Body of pancreas (tissue), 4 donors: Measurements from ENCODE around the gene TEX26. TPM values are rescaled to one million over a fixed set of nuclear protein-coding genes. Genes with fewer than 3 reads are reported as not detected.

Source experiments
- ATAC-seq: fragments of 150-250 bp; one replicate; pipeline ENCODE4 v1.9.1; 2016
- DNase-seq, 4 donors: peaks; one replicate each; pipeline ENCODE4 v3.0.0-alpha.2; 2019
- H3K27ac ChIP-seq, 4 donors: fragments of 200-600 bp; sonication (generic); 1 replicate in 3 of 4; 2 replicates in 1 of 4; pipeline versions ENCODE4 v1.5.1 to v1.6.1; 2016 to 2019; ENCODE audit warnings: mild to moderate bottlenecking in 1 of 4, mixed read lengths in 1 of 4, moderate library complexity in 1 of 4
- H3K27me3 ChIP-seq, 2 donors: fragments of 200-600 bp; sonication (generic); one replicate each; pipeline ENCODE4 v1.6.0; 2016; ENCODE audit warnings: mild to moderate bottlenecking in 1 of 2
- H3K36me3 ChIP-seq, 2 donors: fragments of 200-600 bp; sonication (generic); replicated peaks in 1 of 2; 2 replicates each; pipeline ENCODE4 v1.5.1; 2016; ENCODE audit warnings: low read depth in 2 of 2; ENCODE audit not compliant: insufficient read depth in 1 of 2
- H3K4me1 ChIP-seq: fragments of 200-600 bp; sonication (generic); one replicate; pipeline ENCODE4 v1.6.0; 2016
- H3K4me3 ChIP-seq, 2 donors: fragments of 200-600 bp; sonication (generic); 1 replicate in 1 of 2; 2 replicates in 1 of 2; pipeline ENCODE4 v1.5.1; 2016 to 2019
- H3K9me3 ChIP-seq, 3 donors: fragments of 200-600 bp; sonication (generic); 1 replicate in 2 of 3; 2 replicates in 1 of 3; pipeline ENCODE4 v1.5.1; 2016
- POLR2A ChIP-seq, 3 donors: fragments of 450-650 bp; IDR thresholded peaks; one replicate each; pipeline ENCODE4 v1.6.1; 2016; ENCODE audit warnings: antibody characterized with exemption in 3 of 3, mild to moderate bottlenecking in 2 of 3
- WGBS, 2 donors: methylation state at CpG; one replicate each; pipeline ENCODE4 v1.1.5; 2017; 5-methylcytosine and 5-hydroxymethylcytosine counted together
- intact Hi-C: fragments of 100-400 bp; cut with DNase I; formaldehyde crosslinking; loops from one replicate; pipeline ENCODE4 v1.15.1; 2023
- total RNA-seq, 2 donors: library from RNA; depleted of rRNA; stranded (reverse); fragments of >200 nt; gene quantifications; one replicate each; pipeline ENCODE4 v1.1.0, GENCODE V29; 2016
- TF ChIP-seq, protein P1 (sequence below), 7 experiments: fragments of 450-650 bp in 4 of 7; fragments of 200-600 bp in 3 of 7; sonication (generic) in 3 of 7; IDR thresholded peaks; one replicate each; pipeline ENCODE4 v1.5.1; 2016 to 2019; ENCODE audit warnings: antibody characterized with exemption in 7 of 7

TEX26 gene
- total RNA-seq, 2 donors from 2014 or later: not detected

DNA sequence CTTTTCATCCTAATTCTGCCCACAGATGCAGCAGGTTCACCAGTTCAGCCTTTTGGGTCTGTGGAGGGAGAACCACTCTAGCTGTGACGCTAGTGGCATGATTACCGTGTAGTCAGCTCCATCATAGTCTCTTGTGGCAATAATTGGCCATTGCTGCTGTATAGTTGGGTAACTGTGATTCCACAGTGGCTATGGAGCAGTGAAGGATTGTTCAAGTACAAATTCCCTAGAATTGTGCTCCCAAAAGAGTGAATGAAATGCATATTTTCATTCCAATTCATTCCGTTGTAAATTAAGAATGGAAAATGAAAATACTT is 856 bp downstream of the TEX26 start:
- no peak for TF ChIP-seq POLR2A (IDR thresholded peaks at IDR 0.05)
- TF ChIP-seq, protein P1, sequence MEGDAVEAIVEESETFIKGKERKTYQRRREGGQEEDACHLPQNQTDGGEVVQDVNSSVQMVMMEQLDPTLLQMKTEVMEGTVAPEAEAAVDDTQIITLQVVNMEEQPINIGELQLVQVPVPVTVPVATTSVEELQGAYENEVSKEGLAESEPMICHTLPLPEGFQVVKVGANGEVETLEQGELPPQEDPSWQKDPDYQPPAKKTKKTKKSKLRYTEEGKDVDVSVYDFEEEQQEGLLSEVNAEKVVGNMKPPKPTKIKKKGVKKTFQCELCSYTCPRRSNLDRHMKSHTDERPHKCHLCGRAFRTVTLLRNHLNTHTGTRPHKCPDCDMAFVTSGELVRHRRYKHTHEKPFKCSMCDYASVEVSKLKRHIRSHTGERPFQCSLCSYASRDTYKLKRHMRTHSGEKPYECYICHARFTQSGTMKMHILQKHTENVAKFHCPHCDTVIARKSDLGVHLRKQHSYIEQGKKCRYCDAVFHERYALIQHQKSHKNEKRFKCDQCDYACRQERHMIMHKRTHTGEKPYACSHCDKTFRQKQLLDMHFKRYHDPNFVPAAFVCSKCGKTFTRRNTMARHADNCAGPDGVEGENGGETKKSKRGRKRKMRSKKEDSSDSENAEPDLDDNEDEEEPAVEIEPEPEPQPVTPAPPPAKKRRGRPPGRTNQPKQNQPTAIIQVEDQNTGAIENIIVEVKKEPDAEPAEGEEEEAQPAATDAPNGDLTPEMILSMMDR (IDR thresholded peaks at IDR 0.05): no peak
- intact Hi-C loops: no loop called here
- no peak overlapping the region for H3K4me3 ChIP-seq
- H3K4me1 ChIP-seq: peaks cover 11% of the 10 kb centered on the region
- no peaks in the 10 kb centered on the region for H3K9me3 ChIP-seq
- no peaks in the 10 kb centered on the region for H3K27me3 ChIP-seq
- no peak overlapping the region for H3K27ac ChIP-seq
- H3K36me3 ChIP-seq: no peaks in the 10 kb centered on the region
- no peak for ATAC-seq
- WGBS, 2 donors: 44 to 60% methylated on average over 3 of the region's 3 CpGs
- DNase-seq: no peak

DNA sequence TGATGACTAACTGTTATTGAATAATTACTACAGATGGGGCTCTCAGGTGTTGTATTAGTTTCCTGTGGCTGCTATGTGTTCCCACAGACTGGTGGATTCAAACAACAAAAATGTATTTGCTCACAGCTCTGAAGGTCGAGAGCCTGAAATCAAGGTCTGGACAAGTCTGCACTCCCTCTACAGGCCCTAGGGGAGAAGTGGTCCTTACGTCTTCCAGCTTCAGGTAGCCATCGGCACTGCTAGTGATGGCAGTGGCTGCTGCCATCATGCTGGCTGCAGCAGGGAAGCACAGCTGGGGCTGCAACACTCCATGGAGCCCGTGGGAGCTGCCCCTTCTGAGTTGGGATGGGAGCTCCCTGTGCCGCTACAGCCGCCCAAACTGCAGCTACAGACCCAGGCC is 1.9 kb downstream of the TEX26 start:
- Histone ChIP-seq H3K4me3 (no peak overlapping the region), H3K27me3 (no peaks in the 10 kb centered on the region), H3K9me3 (no peaks in the 10 kb centered on the region), H3K36me3 (no peaks in the 10 kb centered on the region), H3K4me1 (peaks cover 11% of the 10 kb centered on the region), H3K27ac (no peak overlapping the region)
- intact Hi-C loops: no loop called here
- TF ChIP-seq, protein P1 (IDR thresholded peaks at IDR 0.05): no peak
- no peak for TF ChIP-seq POLR2A (IDR thresholded peaks at IDR 0.05)
- no peak for ATAC-seq
- DNase-seq: no peak
- WGBS, 2 donors: 52 to 57% methylated on average over 3 to 6 of the region's 6 CpGs

DNA sequence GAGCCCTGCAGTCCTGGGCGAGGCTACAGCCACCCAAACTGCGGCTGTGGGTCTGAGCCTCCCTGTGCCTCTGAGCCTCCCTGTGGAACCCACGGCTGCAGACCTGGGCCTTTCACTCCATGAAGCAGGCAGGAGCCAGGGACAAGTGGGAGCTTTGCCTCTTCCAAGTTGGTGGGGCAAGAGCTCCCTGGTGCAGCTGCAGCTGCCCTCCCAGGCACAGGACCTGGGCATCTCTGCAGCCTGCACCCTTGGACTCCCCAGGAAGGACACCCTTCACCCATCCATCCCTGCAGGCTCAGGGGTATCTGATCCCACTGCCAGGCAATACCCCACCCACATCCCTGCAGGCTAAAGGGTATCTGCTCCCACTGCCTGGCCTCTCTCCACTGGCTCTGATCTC is 2.3 kb downstream of the TEX26 start:
- no peak for ATAC-seq
- intact Hi-C loops: no loop called here
- H3K4me1 ChIP-seq: peaks cover 11% of the 10 kb centered on the region
- no peak overlapping the region for H3K27ac ChIP-seq
- no peaks in the 10 kb centered on the region for H3K9me3 ChIP-seq
- TF ChIP-seq, protein P1 (IDR thresholded peaks at IDR 0.05): no peak
- TF ChIP-seq POLR2A (IDR thresholded peaks at IDR 0.05): no peak
- no peaks in the 10 kb centered on the region for H3K36me3 ChIP-seq
- no peak overlapping the region for H3K4me3 ChIP-seq
- no peaks in the 10 kb centered on the region for H3K27me3 ChIP-seq
- WGBS, 2 donors: 67 to 100% methylated on average over 1 to 3 of the region's 3 CpGs
- no peak for DNase-seq

DNA sequence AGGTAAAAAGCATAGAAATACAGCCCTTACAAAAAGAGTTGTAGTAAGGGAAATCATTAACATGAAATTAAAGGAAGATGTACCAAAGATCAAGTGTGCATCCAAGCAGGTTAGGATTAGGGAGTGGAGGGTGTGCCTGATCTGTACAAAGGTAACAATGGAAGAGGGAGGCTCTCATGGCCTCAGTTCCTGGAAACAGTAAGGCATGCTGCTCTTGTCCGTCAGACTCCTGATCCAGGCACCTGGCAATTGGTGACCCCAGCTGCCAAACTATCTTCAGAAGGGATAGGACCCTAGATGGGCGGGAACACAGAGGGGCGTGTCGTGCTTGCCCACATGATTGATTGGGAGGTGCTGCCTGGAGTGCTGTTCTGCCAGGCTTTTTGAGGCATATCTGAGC is 4.5 kb downstream of the TEX26 start:
- TF ChIP-seq, protein P1 (IDR thresholded peaks at IDR 0.05): no peak
- no peak for TF ChIP-seq POLR2A (IDR thresholded peaks at IDR 0.05)
- Histone ChIP-seq H3K4me1 (peaks cover 11% of the 10 kb centered on the region), H3K27ac (no peak overlapping the region), H3K27me3 (no peaks in the 10 kb centered on the region), H3K9me3 (no peaks in the 10 kb centered on the region), H3K4me3 (no peak overlapping the region), H3K36me3 (no peaks in the 10 kb centered on the region)
- no peak for DNase-seq
- WGBS, 2 donors: 50 to 53% methylated on average over 4 of the region's 4 CpGs
- ATAC-seq: no peak
- intact Hi-C loops: no loop called here

DNA sequence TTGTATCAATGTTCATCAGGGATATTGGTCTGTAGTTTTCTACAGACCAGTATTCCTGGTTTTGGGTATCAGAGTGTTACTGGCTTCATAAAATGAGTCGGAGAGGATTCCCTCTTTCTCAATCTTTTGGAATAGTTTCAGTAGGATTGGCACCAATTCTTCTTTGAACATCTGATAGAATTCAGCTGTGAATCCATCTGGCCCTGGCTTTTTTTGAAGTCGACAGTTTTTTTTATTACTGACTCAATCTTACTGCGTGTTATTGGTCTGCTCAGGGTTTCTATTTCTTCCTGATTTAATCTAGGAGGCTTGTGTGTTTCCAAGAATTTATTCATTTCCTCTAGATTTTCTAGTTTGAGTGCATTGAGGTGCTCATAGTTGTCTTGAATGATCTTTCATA is 11.4 kb downstream of the TEX26 start:
- no peaks in the 10 kb centered on the region for H3K4me1 ChIP-seq
- no peak overlapping the region for H3K4me3 ChIP-seq
- no peak for ATAC-seq
- TF ChIP-seq, protein P1 (IDR thresholded peaks at IDR 0.05): no peak
- TF ChIP-seq POLR2A (IDR thresholded peaks at IDR 0.05): no peak
- DNase-seq: no peak
- no peaks in the 10 kb centered on the region for H3K9me3 ChIP-seq
- intact Hi-C loops: no loop called here
- H3K27ac ChIP-seq: no peak overlapping the region
- H3K27me3 ChIP-seq: no peaks in the 10 kb centered on the region
- no peaks in the 10 kb centered on the region for H3K36me3 ChIP-seq
- WGBS, 2 donors: 69 to 73% methylated on average over 3 of the region's 3 CpGs
